A673 (cell line): Measurements from ENCODE around the gene PRND.

Experiments
- EZH2 ChIP-seq: fragments of 200-600 bp; sonication (generic); IDR thresholded peaks from 2 replicates; pipeline ENCODE4 v1.6.1; 2017; ENCODE audit warnings: borderline replicate concordance, low read depth, mild to moderate bottlenecking, mixed read lengths, antibody characterized with exemption, low read length; ENCODE audit not compliant: poor library complexity, severe bottlenecking
- TF ChIP-seq, protein P1 (sequence below): fragments of 300-800, 200-600 bp; sonication (generic); conservative IDR thresholded peaks from 2 replicates; pipeline ENCODE4 v1.5.1; 2017; ENCODE audit warnings: low read depth, mild to moderate bottlenecking, antibody characterized with exemption, low read length, moderate library complexity, mixed read lengths

DNA sequence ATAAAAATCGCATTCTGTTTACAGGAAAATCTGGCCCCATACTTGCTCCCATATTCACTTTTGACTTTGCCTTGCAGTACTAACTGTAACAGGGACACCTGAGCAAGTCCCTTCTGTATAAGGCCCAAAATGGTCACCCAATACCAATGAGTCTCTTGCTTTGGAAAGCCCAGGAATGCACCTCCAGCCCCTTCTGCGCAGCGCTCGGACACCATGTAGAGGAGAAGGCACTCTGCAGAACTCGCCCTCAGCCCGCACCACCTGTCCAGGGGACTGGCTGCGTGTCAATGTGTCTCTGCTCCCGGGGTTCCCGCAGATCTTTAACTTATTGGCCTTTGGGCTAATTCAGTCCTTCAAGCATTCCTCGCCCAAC lies 746 bp upstream of the PRND start:
- TF ChIP-seq, protein P1, sequence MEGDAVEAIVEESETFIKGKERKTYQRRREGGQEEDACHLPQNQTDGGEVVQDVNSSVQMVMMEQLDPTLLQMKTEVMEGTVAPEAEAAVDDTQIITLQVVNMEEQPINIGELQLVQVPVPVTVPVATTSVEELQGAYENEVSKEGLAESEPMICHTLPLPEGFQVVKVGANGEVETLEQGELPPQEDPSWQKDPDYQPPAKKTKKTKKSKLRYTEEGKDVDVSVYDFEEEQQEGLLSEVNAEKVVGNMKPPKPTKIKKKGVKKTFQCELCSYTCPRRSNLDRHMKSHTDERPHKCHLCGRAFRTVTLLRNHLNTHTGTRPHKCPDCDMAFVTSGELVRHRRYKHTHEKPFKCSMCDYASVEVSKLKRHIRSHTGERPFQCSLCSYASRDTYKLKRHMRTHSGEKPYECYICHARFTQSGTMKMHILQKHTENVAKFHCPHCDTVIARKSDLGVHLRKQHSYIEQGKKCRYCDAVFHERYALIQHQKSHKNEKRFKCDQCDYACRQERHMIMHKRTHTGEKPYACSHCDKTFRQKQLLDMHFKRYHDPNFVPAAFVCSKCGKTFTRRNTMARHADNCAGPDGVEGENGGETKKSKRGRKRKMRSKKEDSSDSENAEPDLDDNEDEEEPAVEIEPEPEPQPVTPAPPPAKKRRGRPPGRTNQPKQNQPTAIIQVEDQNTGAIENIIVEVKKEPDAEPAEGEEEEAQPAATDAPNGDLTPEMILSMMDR: no peak
- no peak for TF ChIP-seq EZH2
